B cell (primary cell): ENCODE measurements around the gene ATN1. TPM values are rescaled to one million over a fixed set of nuclear protein-coding genes. Genes with fewer than 3 reads are reported as not detected.

Experiments used
- ATAC-seq: fragments of 200-7000 bp; cut with Tn5 transposase; one replicate; pipeline ENCODE4 v1.10.0; 2021; ENCODE audit warnings: low read depth, mild to moderate bottlenecking, moderate number of reproducible peaks, moderate library complexity
- CTCF ChIA-PET: fragments of 350-600 bp; sonication (Branson Sonifier 250); formaldehyde crosslinking; loops from one replicate; lab custom pipeline; 2021; ENCODE audit warnings: antibody characterized with exemption, inconsistent platforms; lab: Charles Lee
- POLR2A ChIA-PET: fragments of 350-600 bp; sonication (Branson Sonifier 250); formaldehyde crosslinking; loops from one replicate; lab custom pipeline; 2021; ENCODE audit warnings: antibody characterized with exemption; lab: Charles Lee
- DNase-seq: peaks from one replicate; pipeline ENCODE4 v3.0.0; 2013
- H2AFZ ChIP-seq: 2 replicates; pipeline ENCODE4 v1.6.1; 2012; ENCODE audit warnings: mild to moderate bottlenecking, low read depth, low read length; ENCODE audit not compliant: insufficient read depth, poor library complexity, severe bottlenecking
- H3K27ac ChIP-seq, 2 donors: 1 replicate in 1 of 2; 2 replicates in 1 of 2; pipeline ENCODE4 v1.5.1; 2012 to 2013; ENCODE audit warnings: low read length in 2 of 2, mild to moderate bottlenecking in 2 of 2, moderate library complexity in 1 of 2
- H3K27me3 ChIP-seq, 4 experiments: fragments of 200-600 bp in 1 of 4; sonication (generic) in 1 of 4; replicated peaks in 1 of 4; 1 replicate in 2 of 4; 2 replicates in 2 of 4; pipeline versions ENCODE4 v1.6.1 to v1.7.0; 2013 to 2016; ENCODE audit warnings: low read length in 3 of 4, mild to moderate bottlenecking in 2 of 4, mixed read lengths in 1 of 4, moderate library complexity in 1 of 4; ENCODE audit not compliant: insufficient read depth in 4 of 4, control insufficient read depth in 3 of 4; ENCODE audit errors: control extremely low read depth in 1 of 4
- H3K36me3 ChIP-seq, 2 experiments: replicated peaks in 1 of 2; 1 replicate in 1 of 2; 2 replicates in 1 of 2; pipeline versions ENCODE4 v1.6.1 to v1.7.1; 2013; ENCODE audit warnings: low read length in 1 of 2; ENCODE audit not compliant: insufficient read depth in 2 of 2, control insufficient read depth in 1 of 2; ENCODE audit errors: control extremely low read depth in 1 of 2, extremely low read depth in 1 of 2
- H3K4me1 ChIP-seq, 2 donors: fragments of 200-600 bp in 1 of 2; sonication (generic) in 1 of 2; 1 replicate in 1 of 2; 2 replicates in 1 of 2; pipeline versions ENCODE4 v1.5.1 to v1.6.1; 2013 to 2017; ENCODE audit warnings: low read length in 2 of 2; ENCODE audit not compliant: control insufficient read depth in 2 of 2, insufficient read depth in 2 of 2
- H3K4me2 ChIP-seq: replicated peaks from 2 replicates; pipeline ENCODE3; 2012; ENCODE audit warnings: mild to moderate bottlenecking, low read depth, low read length; ENCODE audit not compliant: poor library complexity, severe bottlenecking
- H3K4me3 ChIP-seq, 5 experiments: fragments of 200-600 bp in 1 of 5; sonication (generic) in 1 of 5; 1 replicate in 3 of 5; 2 replicates in 2 of 5; pipeline versions ENCODE4 v1.5.1 to v1.7.0; 2011 to 2016; ENCODE audit warnings: low read length in 4 of 5, mild to moderate bottlenecking in 4 of 5, low read depth in 2 of 5, control low read depth in 1 of 5, moderate library complexity in 1 of 5; ENCODE audit not compliant: insufficient read depth in 1 of 5; ENCODE audit errors: control extremely low read depth in 1 of 5, extremely low read depth in 1 of 5
- H3K79me2 ChIP-seq: fragments of 200-600 bp; sonication (generic); one replicate; pipeline ENCODE4 v1.6.0; 2016; ENCODE audit warnings: low read length; ENCODE audit not compliant: control insufficient read depth, insufficient read depth
- H3K9ac ChIP-seq: fragments of 200-600 bp; sonication (generic); 2 replicates; pipeline ENCODE4 v1.6.1; 2017; ENCODE audit warnings: mild to moderate bottlenecking, low read length, moderate library complexity
- H3K9me3 ChIP-seq, 3 donors: one replicate each; pipeline versions ENCODE4 v1.6.1 to v1.7.1; 2013; ENCODE audit warnings: low read length in 2 of 3; ENCODE audit not compliant: control insufficient read depth in 2 of 3, insufficient read depth in 1 of 3; ENCODE audit errors: control extremely low read depth in 1 of 3
- H4K20me1 ChIP-seq: 2 replicates; pipeline ENCODE4 v1.6.0; 2012; ENCODE audit warnings: mild to moderate bottlenecking, low read length; ENCODE audit not compliant: insufficient read depth, control insufficient read depth, poor library complexity, severe bottlenecking
- H3K27ac Mint-ChIP-seq: one replicate; pipeline ENCODE4 v1.8.0; 2021; ENCODE audit warnings: mixed read lengths
- H3K27me3 Mint-ChIP-seq: one replicate; pipeline ENCODE4 v1.8.0; 2021; ENCODE audit warnings: mixed read lengths
- H3K4me1 Mint-ChIP-seq: one replicate; pipeline ENCODE4 v1.8.0; 2021; ENCODE audit warnings: mixed read lengths
- H3K4me3 Mint-ChIP-seq: one replicate; pipeline ENCODE4 v1.8.0; 2021; ENCODE audit warnings: mixed read lengths
- H3K9me3 Mint-ChIP-seq: one replicate; pipeline ENCODE4 v1.8.0; 2022; ENCODE audit warnings: mixed read lengths; ENCODE audit not compliant: insufficient read depth
- EZH2 ChIP-seq: IDR thresholded peaks from 2 replicates; pipeline ENCODE4 v1.6.1; 2012; ENCODE audit warnings: borderline replicate concordance, low read depth, mild to moderate bottlenecking, moderate library complexity, low read length; ENCODE audit not compliant: insufficient read depth, poor library complexity, severe bottlenecking
- WGBS: methylation state at CpG from one replicate; pipeline ENCODE4 v1.1.5; 2013; ENCODE audit warnings: missing lambda C conversion rate; ENCODE audit not compliant: insufficient coverage; 5-methylcytosine and 5-hydroxymethylcytosine counted together
- intact Hi-C: fragments of 100-400 bp; cut with micrococcal nuclease; formaldehyde crosslinking; loops from one replicate; pipeline ENCODE4 v1.10.0; 2022
- polyA plus RNA-seq: library from polyadenylated mRNA; depleted of rRNA; stranded (reverse); fragments of >200 nt; gene quantifications from 2 replicates; pipeline ENCODE4 v1.2.3, GENCODE V29; 2012
- total RNA-seq, 2 donors: library from RNA; stranded (reverse); fragments of 120-200 nt in 1 of 2; gene quantifications; 1 replicate in 1 of 2; 2 replicates in 1 of 2; pipeline versions ENCODE4 v1.2.3 to v1.2.4, GENCODE V29; 2013 to 2022
- TF ChIP-seq, protein P1 (sequence below): fragments of 200-600 bp; IDR thresholded peaks from one replicate; pipeline ENCODE4 v1.8.0; 2022; ENCODE audit warnings: antibody characterized with exemption, mild to moderate bottlenecking

Gene ATN1
- total and polyA plus RNA-seq, 2 donors (not counting 1 experiment from before 2014, with no cell fraction given), result 21.0 to 50.8 TPM

DNA sequence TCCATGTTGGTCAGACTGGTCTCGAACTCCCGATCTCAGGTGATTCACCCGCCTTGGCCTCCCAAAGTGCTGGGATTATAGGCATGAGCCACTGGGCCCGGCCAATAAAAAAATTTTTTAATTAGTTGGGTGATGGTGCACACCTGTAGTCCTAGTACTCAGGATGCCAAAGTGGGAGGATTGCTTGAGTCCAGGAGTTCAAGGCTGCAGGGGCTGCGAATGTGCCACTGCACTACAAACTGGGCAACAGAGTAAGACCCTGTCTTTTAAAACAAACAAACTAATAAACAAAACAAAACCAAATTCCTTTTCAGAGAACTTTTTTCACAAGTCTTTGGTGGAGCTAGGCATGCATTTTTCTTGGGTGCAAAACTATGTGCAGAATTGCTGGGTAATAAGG, 44.5 kb upstream of the ATN1 start:
- ChIA-PET CTCF (interaction anchor here (1.2 to 2.2 kb wide), 3 partner anchors 10 to 209 kb away, joined by 4 to 6 read pairs (median 4); partner anchors contain the start of genes C1R and SPSB2), POLR2A (no interaction called here)
- H3K4me2 ChIP-seq, result no peak overlapping the region
- no peak overlapping the region for H3K9ac ChIP-seq
- H3K36me3 ChIP-seq, result peaks cover 0 to 5% of the 10 kb centered on the region in 2 experiments
- H3K4me1 Mint-ChIP-seq, result no peaks in the 10 kb centered on the region
- H3K4me3 Mint-ChIP-seq, result no peak overlapping the region
- H3K27ac ChIP-seq, result no peak overlapping the region
- H4K20me1 ChIP-seq, result no peaks in the 10 kb centered on the region
- no peak for DNase-seq
- intact Hi-C loops, result no loop called here
- no peaks in the 10 kb centered on the region for H3K27me3 Mint-ChIP-seq
- H3K79me2 ChIP-seq, result no peaks in the 10 kb centered on the region
- 96% methylated on average over 4 of the region's 5 CpGs for WGBS
- H3K27ac Mint-ChIP-seq, result no peak overlapping the region
- no peak overlapping the region for H3K4me3 ChIP-seq
- H3K9me3 Mint-ChIP-seq, result no peaks in the 10 kb centered on the region
- ATAC-seq, result no peak
- no peak overlapping the region for H2AFZ ChIP-seq
- H3K27me3 ChIP-seq, result no peaks in the 10 kb centered on the region
- no peaks in the 10 kb centered on the region for H3K9me3 ChIP-seq
- H3K4me1 ChIP-seq, result no peaks in the 10 kb centered on the region
- TF ChIP-seq EZH2, result no peak
- TF ChIP-seq, protein P1, sequence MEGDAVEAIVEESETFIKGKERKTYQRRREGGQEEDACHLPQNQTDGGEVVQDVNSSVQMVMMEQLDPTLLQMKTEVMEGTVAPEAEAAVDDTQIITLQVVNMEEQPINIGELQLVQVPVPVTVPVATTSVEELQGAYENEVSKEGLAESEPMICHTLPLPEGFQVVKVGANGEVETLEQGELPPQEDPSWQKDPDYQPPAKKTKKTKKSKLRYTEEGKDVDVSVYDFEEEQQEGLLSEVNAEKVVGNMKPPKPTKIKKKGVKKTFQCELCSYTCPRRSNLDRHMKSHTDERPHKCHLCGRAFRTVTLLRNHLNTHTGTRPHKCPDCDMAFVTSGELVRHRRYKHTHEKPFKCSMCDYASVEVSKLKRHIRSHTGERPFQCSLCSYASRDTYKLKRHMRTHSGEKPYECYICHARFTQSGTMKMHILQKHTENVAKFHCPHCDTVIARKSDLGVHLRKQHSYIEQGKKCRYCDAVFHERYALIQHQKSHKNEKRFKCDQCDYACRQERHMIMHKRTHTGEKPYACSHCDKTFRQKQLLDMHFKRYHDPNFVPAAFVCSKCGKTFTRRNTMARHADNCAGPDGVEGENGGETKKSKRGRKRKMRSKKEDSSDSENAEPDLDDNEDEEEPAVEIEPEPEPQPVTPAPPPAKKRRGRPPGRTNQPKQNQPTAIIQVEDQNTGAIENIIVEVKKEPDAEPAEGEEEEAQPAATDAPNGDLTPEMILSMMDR, result no peak

DNA sequence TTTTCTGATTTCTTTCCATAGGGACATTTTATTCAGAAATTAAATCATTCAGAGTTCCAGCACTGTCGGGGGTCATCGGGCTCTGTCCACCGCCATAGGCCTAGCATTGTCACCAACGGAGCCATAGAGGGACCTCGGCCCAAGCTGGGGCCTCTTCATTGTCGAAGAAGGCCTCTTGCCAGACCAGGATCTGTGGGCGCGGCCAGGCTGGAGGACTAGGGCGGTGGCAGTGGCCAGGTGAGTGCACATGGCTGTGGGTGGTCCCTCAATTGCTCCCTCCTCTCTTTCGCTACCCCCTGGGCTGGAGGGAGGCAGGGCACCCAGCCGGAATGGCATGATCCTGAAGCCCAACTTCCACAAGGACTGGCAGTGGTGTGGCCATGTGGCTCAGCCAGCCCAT, 44.1 kb upstream of the ATN1 start:
- CTCF ChIA-PET, result interaction anchor here (1.6 kb wide), 1 partner anchor 11 kb away, joined by 4 read pairs; the partner anchor contains the start of gene SPSB2
- TF ChIP-seq, protein P1, result no peak
- no peak for ATAC-seq
- no peak for DNase-seq
- WGBS, result 97% methylated on average over 11 of the region's 11 CpGs
- intact Hi-C loops, result no loop called here
- H3K9me3 Mint-ChIP-seq, result no peaks in the 10 kb centered on the region
- no peaks in the 10 kb centered on the region for H3K27me3 Mint-ChIP-seq
- Histone ChIP-seq H3K4me3 (no peak overlapping the region), H3K4me1 (no peaks in the 10 kb centered on the region), H3K9ac (no peak overlapping the region), H3K9me3 (no peaks in the 10 kb centered on the region), H3K27ac (no peak overlapping the region), H3K36me3 (peaks cover 0 to 5% of the 10 kb centered on the region in 2 experiments), H3K4me2 (no peak overlapping the region), H3K79me2 (no peaks in the 10 kb centered on the region), H4K20me1 (no peaks in the 10 kb centered on the region), H3K27me3 (no peaks in the 10 kb centered on the region), H2AFZ (no peak overlapping the region)
- H3K27ac Mint-ChIP-seq, result no peak overlapping the region
- POLR2A ChIA-PET, result no interaction called here
- H3K4me1 Mint-ChIP-seq, result no peaks in the 10 kb centered on the region
- no peak overlapping the region for H3K4me3 Mint-ChIP-seq
